Left ventricle myocardium superior (tissue), 1 donor: ENCODE measurements around the gene CTNNA1. TPM values are rescaled to one million over a fixed set of nuclear protein-coding genes. Genes with fewer than 3 reads are reported as not detected.
"Not testable (repeated sequence)": the region's sequence is repeated elsewhere in the genome, so short reads cannot be mapped to it uniquely, and the experiment has no call there.

Experiments used
- ATAC-seq: fragments of 200-7000 bp; cut with Tn5 transposase; one replicate; pipeline ENCODE4 v1.9.1; 2020; ENCODE audit warnings: mild to moderate bottlenecking, moderate library complexity
- DNase-seq: peaks from one replicate; pipeline ENCODE4 v3.0.0-alpha.2; 2020
- intact Hi-C: fragments of 100-400 bp; cut with micrococcal nuclease; formaldehyde crosslinking; loops from one replicate; pipeline ENCODE4 v1.11.0; 2022
- total RNA-seq: library from RNA; stranded (reverse); fragmentation: NEBNext Ultra II Directional; extraction: Animal tissue kit (Norgen Biotek cat#: 25700); gene quantifications from one replicate; pipeline ENCODE4 v1.2.1, GENCODE V29; 2021
- donor health status: DM: no; HTN: yes; CAD: no; lungs with severe emphysema.

Gene CTNNA1
- total RNA-seq, 1 donor from 2014 or later = 296 TPM

GRCh38 chr5:138721979-138722378 is 31.2 kb upstream of the CTNNA1 start:
- no peak for DNase-seq
- no peak for ATAC-seq
- intact Hi-C loops = no loop called here

DNA sequence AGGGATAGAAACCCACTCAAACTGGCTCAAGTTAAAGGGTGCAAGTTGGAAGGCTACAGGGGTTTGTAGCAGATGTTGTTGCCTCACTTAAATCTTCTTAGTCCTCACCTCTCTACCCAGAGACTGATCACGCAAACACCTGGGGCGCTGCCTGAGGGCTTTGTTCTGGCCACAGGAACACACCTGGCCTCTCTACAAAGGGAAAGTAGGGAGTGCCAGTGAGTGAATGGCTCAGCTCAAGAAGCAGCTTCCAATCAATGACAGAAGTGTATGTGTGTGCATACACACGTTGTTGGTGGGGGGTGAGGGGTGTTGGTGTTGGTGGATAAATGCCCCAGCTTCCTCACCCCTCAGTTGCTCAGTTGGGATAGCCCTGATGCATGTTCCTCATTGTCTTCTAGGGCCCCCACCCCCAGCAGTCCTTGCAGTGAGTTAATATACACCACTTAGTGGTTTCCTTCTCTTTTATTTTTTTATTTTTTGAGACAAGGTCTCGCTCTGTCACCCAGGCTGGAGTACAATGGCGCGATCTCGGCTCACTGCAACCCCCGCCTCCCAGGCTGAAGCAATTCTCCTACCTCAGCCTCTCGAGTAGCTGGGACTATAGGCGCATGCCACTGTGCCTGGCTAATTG is 30.6 kb upstream of the CTNNA1 start:
- ATAC-seq = no peak
- DNase-seq = no peak

GRCh38 chr5:138724470-138725146 is 28.6 kb upstream of the CTNNA1 start:
- intact Hi-C loops = no loop called here
- ATAC-seq (peak; percentile 85), DNase-seq (peak; percentile 60)

More for the DNA sequence above, 30.6 kb upstream of the CTNNA1 start:
- intact Hi-C loops = no loop called here

DNA sequence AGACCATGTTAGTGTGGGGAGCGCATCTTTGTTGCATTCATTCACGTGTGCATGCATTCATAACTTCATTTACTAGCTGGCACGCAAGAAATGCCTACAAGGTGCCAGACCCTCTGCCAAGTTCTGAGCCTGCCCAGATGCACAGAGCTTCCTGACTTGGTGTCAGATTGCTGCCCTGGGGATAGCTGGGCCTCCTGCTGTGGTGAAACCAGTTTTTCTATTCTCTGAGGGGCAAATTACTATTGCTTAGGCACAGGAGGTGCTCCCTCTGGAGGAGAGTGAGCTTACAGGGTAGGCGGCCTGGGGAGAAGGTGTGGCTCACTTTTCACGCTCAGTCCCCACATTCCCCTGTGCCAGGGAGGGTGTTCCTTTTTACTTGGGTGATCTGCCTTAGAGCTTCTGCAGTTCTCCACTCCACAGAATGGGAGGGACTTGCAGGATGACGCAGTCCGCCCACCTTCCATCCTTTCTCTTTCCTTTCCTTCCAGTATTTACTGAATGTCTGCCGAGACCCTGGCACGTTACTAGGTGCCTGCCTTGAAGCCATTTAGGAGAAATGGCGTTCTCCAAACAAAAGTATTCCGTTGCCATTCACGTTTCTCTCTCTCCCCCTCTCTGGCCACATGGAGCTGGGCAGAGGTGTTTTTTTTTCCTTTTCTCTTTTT is 27.9 kb upstream of the CTNNA1 start:
- ATAC-seq (peak; percentile 70), DNase-seq (peak; percentile 58)
- intact Hi-C loops = no loop called here

DNA sequence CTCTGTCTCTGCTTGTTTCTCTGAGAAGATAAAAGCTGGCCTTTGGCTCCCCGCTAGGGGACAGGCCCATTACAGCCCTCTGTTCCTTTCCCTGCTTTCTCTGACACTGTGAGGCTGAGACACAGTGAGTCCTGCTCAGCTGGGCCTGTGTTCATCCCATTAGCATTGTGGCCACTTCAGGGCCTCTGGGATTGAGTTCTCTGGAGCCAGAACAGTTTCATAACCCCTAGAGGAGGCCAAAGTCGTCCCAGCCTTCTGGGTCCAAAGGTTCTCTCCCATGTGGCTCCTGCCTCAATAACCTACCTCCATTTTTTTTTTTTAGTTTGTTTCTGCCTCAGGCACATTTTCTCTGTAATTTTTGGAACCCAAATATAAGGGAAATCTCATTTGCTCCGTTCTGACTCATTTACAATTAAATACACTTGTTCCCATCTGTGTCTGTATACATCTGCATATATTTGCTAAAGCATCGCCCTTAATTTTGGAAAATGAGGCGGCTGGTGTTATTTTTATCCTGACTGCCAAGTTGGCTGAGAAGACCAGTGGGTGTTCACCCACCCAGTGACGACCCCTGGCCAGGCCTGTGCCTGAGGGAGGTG is 27.3 kb upstream of the CTNNA1 start:
- ATAC-seq = peak; percentile 70
- DNase-seq = peak; percentile 31
- intact Hi-C loops = no loop called here

GRCh38 chr5:138726848-138727247 is 26.4 kb upstream of the CTNNA1 start:
- no peak for DNase-seq
- intact Hi-C loops = no loop called here
- no peak for ATAC-seq

- DNase-seq, intact Hi-C loops: not testable (repeated sequence)
Measured at GRCh38 chr5:138730496-138730895, 22.7 kb upstream of the CTNNA1 start.

GRCh38 chr5:138732466-138732865 is 20.8 kb upstream of the CTNNA1 start:
- intact Hi-C loops = no loop called here
- DNase-seq = no peak
- no peak for ATAC-seq

More at GRCh38 chr5:138730496-138730895, 22.7 kb upstream of the CTNNA1 start:
- ATAC-seq = not testable (repeated sequence)

DNA sequence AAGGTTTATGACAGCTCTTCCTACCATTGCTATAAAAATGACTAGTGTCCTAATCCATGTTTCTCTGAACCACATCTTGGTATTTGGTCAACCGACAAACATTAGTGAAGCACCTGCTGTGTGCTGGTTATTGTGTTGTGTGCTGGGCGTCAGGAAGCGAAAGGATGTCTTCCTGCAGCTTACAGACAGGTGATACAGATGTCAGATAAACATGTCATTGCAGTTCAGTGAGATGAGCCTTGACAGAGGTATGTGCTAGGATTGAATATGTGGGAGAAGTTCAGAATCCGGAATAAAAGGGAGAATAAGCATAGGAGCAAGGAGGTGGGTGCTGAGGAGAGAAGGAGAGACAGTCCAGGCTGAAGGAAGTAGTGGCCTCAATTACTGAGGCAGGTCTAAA is 20.3 kb upstream of the CTNNA1 start:
- DNase-seq = no peak
- ATAC-seq = no peak
- intact Hi-C loops = no loop called here

GRCh38 chr5:138733509-138733908 is 19.7 kb upstream of the CTNNA1 start:
- no peak for DNase-seq
- intact Hi-C loops = no loop called here
- ATAC-seq = no peak

- ATAC-seq (no peak), DNase-seq (no peak)
- intact Hi-C loops = no loop called here
Measured at GRCh38 chr5:138736293-138736692, 16.9 kb upstream of the CTNNA1 start.

GRCh38 chr5:138737494-138738265 is 15.5 kb upstream of the CTNNA1 start:
- ATAC-seq = no peak
- intact Hi-C loops = no loop called here

GRCh38 chr5:138738399-138738798 is 14.8 kb upstream of the CTNNA1 start:
- no peak for DNase-seq
- intact Hi-C loops = no loop called here
- no peak for ATAC-seq

More at GRCh38 chr5:138737494-138738265, 15.5 kb upstream of the CTNNA1 start:
- DNase-seq = no peak

DNA sequence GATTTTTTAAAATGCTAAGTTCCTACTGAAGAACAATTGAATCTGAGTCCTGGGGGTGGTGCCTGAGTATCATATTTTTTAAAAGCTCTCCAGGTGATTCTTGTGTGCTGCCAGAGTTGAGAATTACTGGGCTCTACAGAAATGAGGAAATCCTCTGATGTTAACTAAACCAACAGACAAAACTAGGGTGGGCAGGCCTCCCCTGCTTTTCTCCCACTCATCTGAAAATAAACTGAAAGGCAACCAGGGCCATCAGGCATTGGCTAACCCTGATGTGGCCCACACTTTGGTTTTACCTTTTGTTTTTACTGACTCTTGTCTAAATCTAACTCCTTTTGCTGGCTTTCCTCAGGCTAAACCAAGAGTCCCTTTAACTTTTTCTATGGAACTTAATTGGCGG is 13.3 kb upstream of the CTNNA1 start:
- DNase-seq (no peak), ATAC-seq (no peak)
- intact Hi-C loops = no loop called here

DNA sequence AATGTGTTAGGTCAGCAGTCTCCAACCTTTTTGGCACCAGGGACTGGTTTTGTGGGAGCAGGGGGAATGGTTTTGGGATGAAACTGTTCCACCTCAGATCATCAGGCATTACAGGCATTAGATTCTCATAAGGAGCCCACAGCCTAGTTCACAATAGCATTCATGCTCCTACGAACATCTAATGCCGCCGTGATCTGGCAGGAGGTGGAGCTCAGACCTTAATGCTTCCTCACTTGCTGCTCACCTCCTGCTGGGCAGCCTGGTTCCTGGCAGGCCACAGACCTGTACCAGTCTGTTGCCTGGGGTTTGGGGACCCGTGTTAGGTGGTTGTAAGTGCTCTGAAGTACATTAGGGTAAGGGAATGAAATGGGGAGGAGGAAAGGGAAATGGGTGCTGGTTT is 9.7 kb upstream of the CTNNA1 start:
- ATAC-seq (no peak), DNase-seq (no peak)
- intact Hi-C loops = no loop called here

- DNase-seq (no peak), ATAC-seq (no peak)
- intact Hi-C loops = no loop called here
Measured at GRCh38 chr5:138745268-138745667, 8.0 kb upstream of the CTNNA1 start.

- DNase-seq = no peak
- intact Hi-C loops = no loop called here
- no peak for ATAC-seq
Measured at GRCh38 chr5:138748630-138749081, 4.6 kb upstream of the CTNNA1 start.

GRCh38 chr5:138751344-138751743 is 1.9 kb upstream of the CTNNA1 start:
- intact Hi-C loops, DNase-seq, ATAC-seq: not testable (repeated sequence)

DNA sequence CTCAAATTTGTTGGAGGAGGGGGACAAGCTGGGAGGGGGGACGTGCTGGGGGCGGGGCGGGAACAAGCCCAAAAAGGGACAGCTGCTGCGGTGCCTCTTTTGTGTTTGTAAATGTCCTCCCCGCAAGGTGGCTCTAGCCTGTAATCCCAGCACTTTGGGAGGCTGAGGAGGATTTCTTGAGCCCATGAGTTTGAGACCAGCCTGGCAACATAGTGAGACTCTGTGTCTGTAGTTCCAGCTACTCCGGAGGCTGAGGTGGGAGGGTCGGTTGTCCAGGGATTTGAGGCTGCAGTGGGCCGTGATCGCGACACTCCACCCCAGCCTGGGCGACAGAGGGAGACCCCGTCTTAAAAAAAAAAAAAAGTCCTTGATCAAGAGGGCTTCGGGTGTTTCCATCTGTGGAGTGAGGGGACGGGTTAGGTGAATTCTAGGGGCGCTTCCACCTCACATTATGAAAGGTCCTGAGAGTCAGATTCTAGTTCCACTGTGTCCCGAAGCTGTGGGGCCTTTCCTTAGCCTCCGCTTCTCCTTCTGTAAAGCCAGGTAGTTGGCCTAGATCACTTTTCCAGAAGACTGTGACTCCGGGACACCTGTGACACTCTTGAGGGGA is 779 bp upstream of the CTNNA1 start:
- ATAC-seq = peak; percentile 2
- DNase-seq = peak; percentile 32
- intact Hi-C loops = no loop called here
